Stimulated activated CD4-positive, alpha-beta T cell treated with anti-CD3 and anti-CD28 coated beads, Interleukin-2, amount 100 ng/mL, for 4 hours (primary cell): Measurements from ENCODE around the gene ASCL3.
"Not testable (repeated sequence)": the region's sequence is repeated elsewhere in the genome, so short reads cannot be mapped to it uniquely, and the experiment has no call there.

ENCODE experiments used
- DNase-seq: peaks from one replicate; pipeline ENCODE4 v3.0.0-alpha.2; 2020; ENCODE audit warnings: low read depth

The ASCL3 gene, protein sequence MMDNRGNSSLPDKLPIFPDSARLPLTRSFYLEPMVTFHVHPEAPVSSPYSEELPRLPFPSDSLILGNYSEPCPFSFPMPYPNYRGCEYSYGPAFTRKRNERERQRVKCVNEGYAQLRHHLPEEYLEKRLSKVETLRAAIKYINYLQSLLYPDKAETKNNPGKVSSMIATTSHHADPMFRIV

DNA sequence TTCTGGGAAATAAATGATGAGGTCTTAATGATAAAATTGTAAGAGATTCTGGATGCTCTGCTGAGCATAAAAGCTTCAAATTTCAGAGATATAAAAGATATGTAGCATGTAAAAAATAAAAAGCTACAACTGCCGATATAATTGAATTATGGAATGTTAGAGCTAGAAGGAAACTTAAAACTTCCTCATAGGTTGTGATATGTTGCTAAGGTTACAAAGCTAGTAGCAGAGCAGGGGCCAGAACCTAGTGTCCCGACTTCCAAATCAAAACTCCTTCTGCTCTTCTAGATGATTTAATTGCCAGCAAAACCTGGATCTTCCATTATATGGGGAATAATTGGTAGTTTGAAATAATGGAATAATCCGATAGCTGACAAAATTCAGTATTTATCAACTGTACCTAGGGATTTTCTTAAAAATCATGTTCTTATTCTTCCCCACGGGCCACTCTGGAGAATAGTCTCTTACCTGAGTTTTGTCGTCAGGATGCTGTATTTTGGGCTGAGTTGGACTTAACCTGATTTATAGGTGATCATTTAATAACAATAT lies at the start of gene ASCL3:
TSS of gene ASCL3 (minus strand) at position 499 of the 549 bp plus-strand sequence. CDS start 4,855 bp downstream, outside the sequence.
- DNase-seq = no peak

DNA sequence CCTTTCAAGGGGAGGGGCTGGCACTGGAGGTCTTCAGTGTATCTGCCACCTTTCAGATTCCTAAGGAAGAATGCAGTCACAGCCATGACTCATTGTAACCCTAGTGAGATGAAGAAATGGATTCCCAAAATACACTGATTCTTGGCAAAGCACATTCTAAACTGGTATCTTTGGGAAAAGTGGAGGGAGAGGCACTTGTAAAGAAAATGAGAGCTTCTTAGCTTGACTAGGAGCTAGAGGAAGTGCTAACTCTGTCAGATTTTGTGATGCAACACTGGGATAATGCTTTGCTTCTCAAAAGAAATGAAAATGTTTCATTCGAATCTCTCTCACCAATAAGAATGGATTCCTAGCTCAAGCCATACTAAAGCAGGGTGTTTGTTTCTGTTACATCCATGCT lies 46.6 kb upstream of the ASCL3 start:
- no peak for DNase-seq

DNA sequence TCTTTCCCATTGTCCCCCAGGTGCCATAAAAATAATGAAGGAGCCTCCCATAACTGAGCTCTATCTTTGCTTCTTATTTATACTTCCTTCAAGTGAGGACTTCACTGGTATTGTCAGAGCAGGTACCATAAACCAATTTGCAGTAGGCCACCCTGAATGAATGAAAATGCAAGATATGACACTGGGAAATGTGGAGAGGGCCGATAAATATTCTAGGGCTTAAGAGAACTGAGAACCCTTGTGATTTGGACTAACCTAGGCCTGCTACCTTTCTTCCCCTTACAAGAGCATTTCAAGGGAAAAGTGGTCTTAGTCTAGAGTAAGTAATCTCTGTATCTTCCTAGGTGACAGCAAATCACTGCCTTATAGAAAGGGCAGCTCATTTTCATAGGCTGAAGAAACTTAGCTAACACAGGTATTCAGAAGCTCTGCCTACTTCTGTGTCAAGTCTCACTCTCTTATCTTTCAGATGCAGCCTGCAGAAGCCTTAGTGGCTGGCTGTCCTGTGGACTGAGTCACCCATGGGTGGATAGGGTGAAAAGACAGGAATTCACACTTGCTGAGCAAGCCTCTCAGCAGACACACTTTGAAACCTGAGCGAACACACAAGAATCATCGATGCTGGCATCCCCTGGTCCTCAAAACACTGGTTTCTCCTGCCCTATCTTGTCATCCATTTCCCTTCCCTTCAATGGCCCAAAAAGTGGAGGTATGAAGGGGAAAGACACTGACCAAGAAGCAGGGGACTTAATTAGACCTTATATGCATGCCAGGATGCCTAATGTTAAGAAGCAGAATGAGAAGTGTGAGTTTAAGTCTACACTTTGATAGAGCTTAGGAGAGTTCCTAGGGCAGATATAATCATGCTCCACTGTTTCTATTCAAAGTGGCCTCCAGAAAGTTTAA lies 45.8 kb upstream of the ASCL3 start:
- no peak for DNase-seq

DNA sequence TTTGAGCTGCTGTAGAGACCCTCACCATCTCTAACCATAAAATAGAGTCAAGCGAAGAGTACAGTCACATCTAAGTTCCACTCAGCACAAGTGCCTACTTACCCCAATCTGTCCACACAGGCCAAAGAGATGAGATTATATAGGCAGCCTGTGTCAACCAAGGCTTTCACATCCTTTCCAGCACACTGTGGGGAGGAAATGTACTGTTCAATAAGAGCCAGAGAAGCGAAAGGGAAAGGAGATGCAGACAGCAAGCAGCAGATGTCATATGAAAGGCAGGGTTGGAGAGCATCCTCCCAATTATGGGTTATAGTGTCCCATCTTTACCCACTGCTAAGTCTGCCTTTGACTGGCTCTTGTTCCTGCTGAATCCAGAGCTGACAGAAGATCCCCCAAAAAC lies 44.6 kb upstream of the ASCL3 start:
- DNase-seq = no peak

DNA sequence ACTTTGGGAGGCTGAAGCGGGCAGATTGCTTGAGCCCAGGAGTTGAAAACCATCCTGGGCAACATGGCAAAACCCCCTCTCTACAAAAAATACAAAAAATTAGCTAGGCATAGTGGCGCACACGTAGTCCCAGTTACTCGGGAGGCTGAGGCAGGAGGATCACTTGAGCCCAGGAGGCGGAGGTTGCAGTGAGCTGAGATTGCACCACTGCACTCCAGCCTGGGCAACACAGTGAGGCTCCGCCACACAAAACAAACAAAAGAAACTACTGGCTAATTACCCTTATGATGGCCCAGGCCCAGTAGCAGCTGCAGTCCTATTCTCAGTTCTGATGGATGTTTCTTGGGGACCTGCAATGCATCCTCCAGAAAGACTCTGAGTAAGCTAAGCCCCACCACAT lies 44.0 kb upstream of the ASCL3 start:
- DNase-seq = not testable (repeated sequence)

DNA sequence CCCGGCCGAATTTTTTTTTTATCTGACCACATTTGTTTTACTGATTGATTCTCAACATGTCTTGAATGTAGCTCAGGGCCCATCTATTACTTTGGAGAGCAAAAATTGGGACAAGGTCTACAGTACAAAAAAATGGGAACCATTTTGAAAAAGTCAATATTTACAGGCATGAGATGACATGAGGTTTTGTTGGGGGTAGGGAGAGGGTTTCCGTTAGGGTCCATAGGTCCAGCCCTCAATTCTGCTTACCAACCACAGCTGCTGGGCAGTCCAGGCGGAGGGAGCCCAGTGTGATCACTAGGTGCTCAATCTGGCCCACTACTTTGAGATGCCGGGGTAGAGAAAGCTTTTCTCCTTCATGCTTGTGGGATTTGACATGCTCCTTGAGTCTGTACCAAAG lies 42.6 kb upstream of the ASCL3 start:
- DNase-seq = no peak

DNA sequence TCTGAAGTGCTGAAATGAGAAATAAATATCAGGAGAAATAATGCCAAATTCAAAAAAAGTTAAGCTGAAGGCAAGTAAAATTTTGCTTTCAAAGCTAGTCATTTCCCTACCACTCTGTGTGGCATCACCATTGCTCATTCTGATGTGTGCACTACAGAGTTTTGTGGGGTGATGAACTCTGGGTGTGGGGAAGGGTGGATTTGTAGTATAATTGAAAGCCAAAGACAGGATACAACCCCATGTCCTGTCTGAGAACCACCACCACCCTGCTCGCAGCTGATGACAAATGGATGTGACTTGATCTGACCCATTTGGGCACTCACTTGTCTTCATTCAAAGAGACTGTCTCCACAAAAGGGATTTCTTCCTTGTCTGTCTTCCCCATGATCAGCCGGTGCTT lies 40.7 kb upstream of the ASCL3 start:
- DNase-seq = no peak

DNA sequence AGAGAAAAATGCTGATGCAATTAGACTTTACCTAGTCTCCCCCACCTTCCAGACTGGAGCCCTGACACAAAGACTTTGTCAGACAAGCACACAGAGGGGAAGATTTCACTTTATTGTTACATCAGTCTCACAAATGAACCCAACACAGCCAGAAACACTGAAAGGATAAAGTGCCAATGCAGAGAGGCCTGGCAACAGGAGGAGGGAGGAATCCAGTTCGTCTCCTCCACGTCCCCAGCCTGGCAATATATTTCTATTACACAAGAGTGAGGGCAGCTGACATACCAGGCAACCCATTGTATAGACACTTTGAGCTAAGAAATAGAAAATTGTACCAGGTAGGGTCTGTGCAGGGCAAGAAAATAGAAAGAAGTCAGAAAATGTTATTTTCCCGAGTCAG lies 37.7 kb upstream of the ASCL3 start:
- no peak for DNase-seq

DNA sequence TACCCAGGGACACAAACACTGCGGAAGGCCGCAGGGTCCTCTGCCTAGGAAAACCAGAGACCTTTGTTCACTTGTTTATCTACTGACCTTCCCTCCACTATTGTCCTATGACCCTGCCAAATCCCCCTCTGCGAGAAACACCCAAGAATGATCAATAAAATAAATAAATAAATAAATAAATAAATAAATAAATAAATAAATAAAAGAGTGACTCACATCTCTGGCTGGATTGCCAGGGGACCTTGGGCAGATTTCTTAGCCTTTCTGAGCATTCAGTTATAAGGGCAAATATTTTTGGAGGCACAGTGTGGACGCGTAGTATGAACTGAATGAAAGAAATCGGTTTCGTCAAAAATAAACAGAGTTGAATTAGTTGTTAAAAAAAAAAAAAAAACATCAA lies 36.5 kb upstream of the ASCL3 start:
- not testable (repeated sequence) for DNase-seq

DNA sequence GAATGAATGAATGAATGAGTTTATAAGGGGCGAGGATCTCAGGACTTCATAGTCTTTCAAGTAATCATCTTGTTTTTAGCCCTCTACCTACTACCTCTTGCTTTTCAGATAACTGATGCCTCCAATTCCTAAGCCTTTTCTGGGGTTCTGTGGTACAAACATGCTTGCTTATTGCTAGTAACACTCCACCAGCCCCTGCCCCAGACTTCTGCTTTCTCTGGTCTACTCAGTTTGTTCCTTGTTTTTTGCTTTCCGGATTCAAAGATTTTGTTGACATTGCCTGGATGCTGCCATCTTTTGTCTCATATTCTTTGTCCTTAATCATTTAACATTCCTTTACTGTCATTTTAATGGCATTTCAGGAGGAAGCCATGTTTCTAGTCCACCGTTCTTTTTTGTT lies 30.3 kb upstream of the ASCL3 start:
- no peak for DNase-seq

DNA sequence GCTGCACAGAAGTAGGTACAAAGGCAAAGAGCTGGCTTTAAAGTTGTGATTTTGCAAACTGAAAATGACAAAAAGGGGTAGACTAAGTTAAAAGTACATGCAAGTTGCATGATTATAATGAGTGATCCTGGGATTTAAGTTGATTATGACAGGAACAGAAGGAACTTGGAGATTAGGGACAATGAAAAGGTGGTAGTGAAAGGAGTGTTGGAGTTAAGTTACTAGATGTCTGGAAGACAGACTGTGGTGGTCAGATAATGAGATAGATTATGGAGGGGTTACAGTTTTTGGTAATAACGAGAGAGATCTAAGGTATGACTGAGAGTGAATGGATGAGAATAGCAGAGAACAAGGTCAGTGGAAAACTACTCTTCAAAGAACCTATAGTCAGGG lies 29.1 kb upstream of the ASCL3 start:
- no peak for DNase-seq

DNA sequence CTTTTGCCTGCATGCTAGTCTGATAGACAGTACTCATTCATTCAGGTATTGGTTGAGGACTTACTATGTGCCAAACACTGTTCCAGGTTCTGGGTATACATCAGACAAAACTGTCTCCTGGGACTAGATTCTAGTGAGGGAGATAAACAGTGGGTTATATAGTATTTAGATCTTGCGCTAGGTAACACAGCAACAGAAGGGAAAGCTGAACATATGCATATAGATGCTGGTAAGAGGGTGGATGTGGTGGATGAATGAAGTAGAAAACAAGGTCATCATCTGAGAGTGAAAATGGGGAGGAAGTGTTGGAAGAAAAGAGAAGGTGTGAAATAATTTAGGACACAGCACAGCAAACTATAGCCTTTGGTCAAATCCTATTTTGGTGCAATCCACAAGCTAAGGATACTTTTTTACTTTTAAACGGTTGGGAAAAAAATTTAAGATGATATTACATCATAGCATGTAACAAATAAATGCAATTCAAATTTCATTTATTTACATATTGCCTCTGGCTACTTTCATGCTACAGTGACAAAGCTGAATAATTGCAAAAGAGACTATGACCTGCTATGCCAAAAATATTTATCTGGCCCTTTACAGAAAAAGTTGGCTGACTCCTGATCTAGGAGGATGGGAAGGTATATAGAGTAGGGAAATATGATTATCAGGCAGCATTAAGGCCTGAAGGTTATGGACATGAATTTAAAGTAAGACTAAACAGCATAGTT lies 28.5 kb upstream of the ASCL3 start:
- DNase-seq = no peak

DNA sequence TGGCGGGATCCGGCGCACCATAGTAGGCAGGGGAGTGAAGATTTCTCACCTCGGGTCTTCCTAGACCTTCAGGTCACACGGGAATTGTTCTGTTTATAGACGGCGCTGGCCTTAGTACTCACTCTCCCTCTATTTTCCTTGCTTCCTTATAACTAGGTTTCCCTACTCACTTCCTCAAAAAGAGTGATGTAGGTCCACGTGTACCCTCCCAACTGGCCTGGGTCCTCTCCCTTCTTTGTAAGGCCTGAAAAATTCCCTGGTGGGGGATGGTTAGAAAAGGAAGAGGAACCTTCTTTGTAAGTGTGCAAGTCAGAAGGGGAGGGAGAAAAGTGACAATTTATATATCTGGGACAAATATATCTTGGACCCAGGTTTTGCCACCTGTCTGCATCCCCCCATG lies 24.4 kb upstream of the ASCL3 start:
- no peak for DNase-seq

DNA sequence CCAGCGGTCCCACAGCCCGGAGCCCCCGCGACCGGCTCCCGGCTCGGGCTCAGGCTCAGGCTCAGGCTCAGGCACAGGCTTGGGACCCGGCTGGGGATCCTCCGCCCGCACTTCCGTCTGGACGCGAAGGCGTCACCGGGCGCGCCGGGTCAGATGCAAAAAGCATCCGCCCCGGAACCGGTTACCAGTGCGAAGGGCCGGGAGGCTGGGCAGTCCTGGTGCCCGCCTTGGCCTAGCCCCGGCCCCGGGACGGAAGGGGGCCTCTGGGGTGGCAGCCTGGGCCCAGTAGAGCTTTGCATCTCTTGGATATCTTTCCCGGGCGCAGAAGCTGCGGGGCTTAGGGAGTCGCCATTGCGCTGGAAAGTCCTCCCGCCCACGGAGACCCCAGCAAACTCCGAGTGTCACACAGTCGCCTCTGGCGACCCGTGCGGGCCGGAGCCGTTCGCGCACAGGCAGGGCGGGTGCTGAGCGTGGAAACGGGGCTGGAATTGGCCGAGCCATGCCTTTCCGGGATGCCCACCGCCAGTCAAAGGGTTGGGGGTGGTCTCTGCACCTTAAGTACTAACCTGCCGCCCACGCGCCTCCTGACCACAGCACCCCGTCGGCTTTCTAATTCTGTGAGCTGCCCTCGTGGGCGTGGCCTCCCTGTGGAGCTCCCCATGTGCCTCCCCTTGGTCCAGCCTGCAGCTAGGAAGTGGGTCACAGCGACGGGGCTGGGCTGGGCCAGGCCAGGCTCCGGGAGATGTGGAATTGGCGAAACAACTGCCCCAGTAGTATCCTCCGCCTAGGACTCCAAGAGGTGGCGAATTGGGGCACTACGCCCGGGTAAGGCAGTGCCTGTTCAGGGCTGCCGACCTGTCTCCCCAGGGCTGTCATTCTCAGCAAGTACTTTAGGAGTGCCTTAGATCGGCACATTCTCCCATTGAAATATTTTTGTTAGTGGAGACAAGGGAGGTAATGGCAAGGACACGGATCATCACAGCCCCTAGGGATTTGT lies 21.8 kb upstream of the ASCL3 start, which contains the start of gene TMEM9B:
TSS of gene TMEM9B (minus strand) at position 119 of the 997 bp plus-strand sequence. CDS start 129 bp downstream, outside the sequence.
- peak; percentile 60 for DNase-seq

DNA sequence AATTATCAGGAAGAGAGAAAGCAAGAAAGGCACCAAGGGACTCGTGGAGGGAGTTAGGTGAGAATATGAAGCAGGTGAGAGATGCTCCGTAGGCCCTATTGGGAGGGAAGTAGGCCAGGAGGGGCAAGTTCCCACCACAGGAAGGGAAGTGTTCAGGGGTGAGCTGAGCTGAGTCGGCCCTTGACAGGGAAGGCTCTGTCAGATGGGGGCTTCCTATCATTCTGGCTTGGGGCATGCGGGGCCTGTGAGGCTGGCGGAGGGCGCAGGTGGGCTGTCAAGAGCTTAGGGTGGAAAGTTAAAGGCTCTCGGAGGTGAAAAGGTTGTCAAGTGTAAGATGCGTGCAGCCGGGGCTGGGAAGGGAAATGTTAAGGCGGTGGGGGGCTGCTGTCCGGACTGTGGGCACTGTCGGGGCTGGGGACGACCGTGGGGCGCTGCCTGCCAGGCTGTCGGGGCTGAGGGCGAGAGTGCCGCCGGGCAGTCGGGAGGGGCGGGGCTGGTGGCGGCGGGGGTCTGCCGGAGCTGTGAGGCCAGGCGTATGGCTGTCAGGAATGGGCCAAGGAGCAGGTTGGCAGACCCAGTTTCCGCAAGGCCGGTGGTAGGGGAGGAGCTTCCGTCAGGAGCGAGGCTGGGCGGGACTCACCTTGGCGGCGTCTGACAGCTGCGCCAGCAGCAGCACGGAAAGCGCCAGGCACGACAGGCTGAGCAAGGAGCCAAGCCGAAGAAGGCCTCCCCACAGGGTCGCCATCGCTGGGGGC lies 20.9 kb upstream of the ASCL3 start:
- DNase-seq = peak; percentile 69

DNA sequence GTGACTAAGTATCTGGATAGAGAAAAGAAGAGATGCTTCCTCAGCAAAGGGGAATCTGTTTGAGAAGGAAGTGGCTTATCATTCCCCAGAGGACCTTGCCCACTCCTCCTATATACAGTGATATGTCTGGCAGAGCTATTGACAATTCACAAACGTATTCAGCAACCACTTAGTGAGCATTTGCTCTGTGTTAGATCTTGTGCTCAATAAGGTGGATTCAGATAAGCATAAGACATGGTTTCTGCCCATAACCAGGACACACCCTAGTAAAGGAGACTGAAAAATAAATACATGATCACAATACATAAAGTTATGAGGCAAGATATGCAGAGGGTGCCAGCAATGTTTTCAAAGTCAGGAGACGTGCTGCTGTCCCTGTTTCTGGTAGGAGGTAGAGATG lies 20.0 kb upstream of the ASCL3 start:
- no peak for DNase-seq

DNA sequence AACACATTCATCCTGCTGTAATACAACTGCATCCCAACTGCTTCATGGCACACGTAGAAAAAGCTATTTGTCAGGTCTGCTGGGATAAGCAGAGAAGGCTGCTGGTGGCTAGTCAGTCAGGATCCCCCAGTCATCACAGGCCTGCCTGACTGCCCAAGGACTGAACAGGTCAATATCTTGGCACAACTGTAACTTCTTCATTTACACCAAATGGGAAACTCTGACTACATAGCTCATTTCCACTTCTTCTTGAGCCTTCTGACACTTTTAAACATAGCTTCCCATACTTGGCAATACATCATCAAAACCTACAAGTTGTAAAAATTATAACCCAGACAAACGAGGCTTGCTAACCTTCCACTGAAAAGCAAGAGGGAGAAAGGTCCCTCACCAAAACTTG lies 18.6 kb upstream of the ASCL3 start:
- no peak for DNase-seq

DNA sequence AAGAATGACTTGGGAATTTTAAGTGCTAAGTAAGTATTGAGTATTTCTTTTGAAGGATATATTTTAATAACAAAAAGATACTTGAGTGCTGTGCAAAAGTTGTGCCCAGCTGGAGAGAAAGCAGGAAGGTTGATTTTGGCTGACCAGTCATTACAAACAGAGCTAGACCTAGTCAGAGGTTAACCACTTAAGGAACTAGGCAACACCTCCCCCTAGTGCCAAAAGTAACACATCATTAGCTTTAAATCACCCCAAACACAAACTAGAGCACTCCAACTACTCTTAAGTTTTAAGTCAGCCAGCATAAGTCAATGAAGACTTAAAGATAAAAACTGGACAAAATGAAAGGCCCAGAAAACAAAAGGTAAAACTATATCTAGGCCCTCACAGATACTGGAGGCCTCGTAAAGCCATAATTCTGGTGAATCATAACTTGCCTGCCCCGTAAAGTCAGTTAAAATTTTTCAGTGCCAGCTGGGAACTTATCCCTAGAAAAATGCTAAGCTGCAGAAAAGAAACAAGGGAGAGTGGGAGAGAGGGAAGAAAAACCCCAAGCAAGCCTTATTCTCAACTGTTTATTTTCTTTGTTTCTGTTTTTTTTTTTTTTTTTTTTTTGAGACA lies 16.8 kb upstream of the ASCL3 start:
- peak; percentile 3 for DNase-seq

DNA sequence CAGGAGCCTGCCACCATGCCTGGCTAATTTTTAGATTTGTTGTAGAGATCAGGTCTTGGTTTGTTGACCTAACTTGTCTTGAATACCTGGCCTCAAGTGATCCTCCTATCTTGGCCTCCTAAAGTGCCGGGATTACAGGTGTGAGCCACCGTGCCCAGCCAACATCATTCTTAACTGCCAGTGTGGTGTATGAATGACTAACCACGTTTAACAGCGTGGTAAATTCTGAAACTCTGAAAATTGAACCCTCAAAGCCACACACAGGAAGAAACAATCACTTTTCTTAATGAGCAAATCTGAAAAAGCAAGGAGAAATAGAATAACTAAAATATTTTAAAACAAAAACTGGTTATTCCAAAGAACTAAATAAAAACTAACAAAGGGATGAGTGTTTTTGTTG lies 14.0 kb upstream of the ASCL3 start:
- DNase-seq = no peak

DNA sequence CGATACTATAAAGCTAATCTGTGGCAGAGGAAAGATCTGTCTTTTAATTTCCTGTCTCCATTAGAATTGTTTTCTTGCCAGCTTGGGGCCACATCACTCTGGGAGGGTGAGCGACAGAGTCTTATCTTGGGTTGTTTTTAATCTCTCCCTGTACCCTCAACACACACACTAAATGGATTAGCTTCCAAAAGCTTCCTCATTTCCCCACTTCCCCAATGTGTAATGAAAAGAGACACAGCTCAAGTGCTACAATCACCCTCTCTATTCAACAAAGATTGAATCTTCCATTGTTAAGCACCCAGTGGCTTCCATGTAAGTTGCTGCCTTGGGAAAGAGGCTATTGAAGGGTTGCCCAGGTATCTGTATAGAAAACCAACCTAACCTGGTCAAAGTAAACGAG lies 6.1 kb upstream of the ASCL3 start:
- DNase-seq = no peak
